CD14-positive monocyte (primary cell): ENCODE results near the gene MTA1. TPM values are rescaled to one million over a fixed set of nuclear protein-coding genes. Genes with fewer than 3 reads are reported as not detected.

ENCODE experiments used
- DNase-seq, 3 donors: peaks; one replicate each; pipeline ENCODE4 v3.0.0-alpha.2; 2011 to 2022
- H2AFZ ChIP-seq: 2 replicates; pipeline ENCODE4 v1.6.0; 2012; ENCODE audit warnings: mild to moderate bottlenecking, low read depth, low read length, inconsistent platforms; ENCODE audit not compliant: insufficient read depth, poor library complexity, severe bottlenecking
- H3K27ac ChIP-seq, 2 donors: 1 replicate in 1 of 2; 2 replicates in 1 of 2; pipeline ENCODE4 v1.5.1; 2012 to 2013; ENCODE audit warnings: low read length in 2 of 2, control low read depth in 1 of 2, inconsistent platforms in 1 of 2, low read depth in 1 of 2, mild to moderate bottlenecking in 1 of 2
- H3K27me3 ChIP-seq, 2 donors: one replicate each; pipeline versions ENCODE4 v1.6.0 to v1.6.1; 2011 to 2013; ENCODE audit warnings: low read length in 2 of 2; ENCODE audit not compliant: control insufficient read depth in 2 of 2, insufficient read depth in 2 of 2
- H3K36me3 ChIP-seq, 2 donors: replicated peaks in 1 of 2; 1 replicate in 1 of 2; 2 replicates in 1 of 2; pipeline versions ENCODE4 v1.5.1 to v1.6.1; 2012 to 2013; ENCODE audit warnings: low read length in 2 of 2, control low read depth in 1 of 2, inconsistent platforms in 1 of 2, mild to moderate bottlenecking in 1 of 2; ENCODE audit not compliant: insufficient read depth in 2 of 2, control insufficient read depth in 1 of 2
- H3K4me1 ChIP-seq, 2 donors: 1 replicate in 1 of 2; 2 replicates in 1 of 2; pipeline versions ENCODE4 v1.5.1 to v1.6.1; 2012 to 2013; ENCODE audit warnings: low read length in 2 of 2, control low read depth in 1 of 2, inconsistent platforms in 1 of 2, mild to moderate bottlenecking in 1 of 2, moderate library complexity in 1 of 2; ENCODE audit not compliant: insufficient read depth in 2 of 2, control insufficient read depth in 1 of 2
- H3K4me2 ChIP-seq: replicated peaks from 2 replicates; pipeline ENCODE3; 2012; ENCODE audit warnings: low read length, moderate library complexity, mild to moderate bottlenecking; ENCODE audit not compliant: poor library complexity, severe bottlenecking; ENCODE audit errors: extremely low read depth
- H3K4me3 ChIP-seq, 3 experiments: fragments of 200-600 bp in 1 of 3; sonication (generic) in 1 of 3; replicated peaks in 1 of 3; 1 replicate in 2 of 3; 2 replicates in 1 of 3; pipeline ENCODE4 v1.5.1; 2011 to 2013; ENCODE audit warnings: low read length in 3 of 3, mild to moderate bottlenecking in 3 of 3, control low read depth in 2 of 3, low read depth in 2 of 3, inconsistent platforms in 1 of 3, moderate library complexity in 1 of 3
- H3K79me2 ChIP-seq: 2 replicates; pipeline ENCODE4 v1.6.0; 2012; ENCODE audit warnings: mild to moderate bottlenecking, control low read depth, inconsistent platforms, low read length, moderate library complexity; ENCODE audit not compliant: insufficient read depth
- H3K9ac ChIP-seq: 2 replicates; pipeline ENCODE4 v1.6.0; 2017; ENCODE audit warnings: low read length, mild to moderate bottlenecking; ENCODE audit not compliant: insufficient read depth, poor library complexity, severe bottlenecking
- H3K9me3 ChIP-seq, 2 donors: replicated peaks in 1 of 2; 1 replicate in 1 of 2; 2 replicates in 1 of 2; pipeline versions ENCODE4 v1.5.1 to v1.6.1; 2012 to 2013; ENCODE audit warnings: low read length in 2 of 2, control low read depth in 1 of 2; ENCODE audit not compliant: control insufficient read depth in 1 of 2, insufficient read depth in 1 of 2
- H4K20me1 ChIP-seq: 2 replicates; pipeline ENCODE4 v1.6.0; 2012; ENCODE audit warnings: mild to moderate bottlenecking, low read length, control low read depth, moderate library complexity; ENCODE audit not compliant: insufficient read depth
- H3K27ac Mint-ChIP-seq, 7 donors: one replicate each; pipeline ENCODE4 v1.8.0; 2020; ENCODE audit warnings: mild to moderate bottlenecking in 7 of 7, mixed read lengths in 7 of 7, moderate library complexity in 6 of 7, inconsistent platforms in 2 of 7
- H3K27me3 Mint-ChIP-seq, 3 donors: one replicate each; pipeline ENCODE4 v1.8.0; 2021 to 2022; ENCODE audit warnings: low read depth in 3 of 3, mild to moderate bottlenecking in 3 of 3, mixed read lengths in 3 of 3, moderate library complexity in 3 of 3, inconsistent platforms in 1 of 3
- H3K36me3 Mint-ChIP-seq, 2 donors: one replicate each; pipeline ENCODE4 v1.8.0; 2020; ENCODE audit warnings: mixed read lengths in 2 of 2, inconsistent platforms in 1 of 2, mild to moderate bottlenecking in 1 of 2
- H3K4me1 Mint-ChIP-seq: one replicate; pipeline ENCODE4 v1.8.0; 2020; ENCODE audit warnings: mild to moderate bottlenecking, mixed read lengths
- H3K4me3 Mint-ChIP-seq, 2 donors: one replicate each; pipeline ENCODE4 v1.8.0; 2020; ENCODE audit warnings: mild to moderate bottlenecking in 2 of 2, mixed read lengths in 2 of 2, moderate library complexity in 1 of 2
- H3K9me3 Mint-ChIP-seq, 7 donors: one replicate each; pipeline ENCODE4 v1.8.0; 2020 to 2022; ENCODE audit warnings: mixed read lengths in 7 of 7, mild to moderate bottlenecking in 6 of 7, moderate library complexity in 6 of 7, inconsistent platforms in 2 of 7
- CTCF ChIP-seq: fragments of 200-600 bp; IDR thresholded peaks from one replicate; pipeline ENCODE4 v1.8.0; 2022; ENCODE audit warnings: antibody characterized with exemption, mild to moderate bottlenecking
- WGBS: methylation state at CpG from one replicate; pipeline ENCODE4 v1.1.5; 2013; ENCODE audit warnings: missing lambda C conversion rate; ENCODE audit not compliant: insufficient coverage; 5-methylcytosine and 5-hydroxymethylcytosine counted together
- intact Hi-C, 2 donors: fragments of 100-400 bp; cut with micrococcal nuclease; formaldehyde crosslinking; loops; one replicate each; pipeline versions ENCODE4 v1.15.0 to v1.15.1; 2023
- polyA plus RNA-seq, 3 donors: library from polyadenylated mRNA; depleted of rRNA in 1 of 3; unstranded in 2 of 3; stranded (reverse) in 1 of 3; fragments of 300-500 nt in 2 of 3; fragments of >200 nt in 1 of 3; fragmentation: Illumina TruSeq in 2 of 3; gene quantifications; 1 replicate in 2 of 3; 2 replicates in 1 of 3; pipeline ENCODE4 v1.2.3, GENCODE V29; 2012 to 2021

Gene MTA1
- polyA plus RNA-seq, 3 donors: 0.91 to 102 (median 2.0) TPM

GRCh38 chr14:105465209-105466031 is 45.8 kb downstream of the MTA1 start:
- H3K9ac ChIP-seq: no peak overlapping the region
- Mint-ChIP-seq H3K27ac (no peak overlapping the region), H3K27me3 (no peaks in the 10 kb centered on the region), H3K36me3 (peaks cover 37 to 64% of the 10 kb centered on the region in 2 donors), H3K9me3 (no peaks in the 10 kb centered on the region), H3K4me1 (no peaks in the 10 kb centered on the region), H3K4me3 (no peak overlapping the region)
- peaks cover 68 to 75% of the 10 kb centered on the region in 2 donors for H3K36me3 ChIP-seq
- H4K20me1 ChIP-seq: no peaks in the 10 kb centered on the region
- no peaks in the 10 kb centered on the region for H3K27me3 ChIP-seq
- no peak overlapping the region for H3K27ac ChIP-seq
- no peak overlapping the region for H3K4me2 ChIP-seq
- no peak for DNase-seq
- no peaks in the 10 kb centered on the region for H3K4me1 ChIP-seq
- TF ChIP-seq CTCF: no peak
- no peaks in the 10 kb centered on the region for H3K79me2 ChIP-seq
- no peak overlapping the region for H2AFZ ChIP-seq
- WGBS: 96% methylated on average over 19 of the region's 20 CpGs
- intact Hi-C loops: no loop called here
- no peaks in the 10 kb centered on the region for H3K9me3 ChIP-seq
- no peak overlapping the region for H3K4me3 ChIP-seq

- Histone ChIP-seq H3K4me1 (no peaks in the 10 kb centered on the region), H3K4me3 (no peak overlapping the region), H3K27me3 (no peaks in the 10 kb centered on the region), H3K4me2 (no peak overlapping the region), H3K27ac (no peak overlapping the region), H2AFZ (no peak overlapping the region), H3K9ac (no peak overlapping the region), H3K9me3 (no peaks in the 10 kb centered on the region), H3K36me3 (peaks cover 59 to 63% of the 10 kb centered on the region in 2 donors), H4K20me1 (no peaks in the 10 kb centered on the region), H3K79me2 (no peaks in the 10 kb centered on the region)
- no peaks in the 10 kb centered on the region for H3K9me3 Mint-ChIP-seq
- H3K27ac Mint-ChIP-seq: no peak overlapping the region
- no peaks in the 10 kb centered on the region for H3K27me3 Mint-ChIP-seq
- no peaks in the 10 kb centered on the region for H3K4me1 Mint-ChIP-seq
- no peak for TF ChIP-seq CTCF
- no peak for DNase-seq
- no peak overlapping the region for H3K4me3 Mint-ChIP-seq
- 90% methylated on average over 25 of the region's 53 CpGs for WGBS
- peaks cover 25 to 51% of the 10 kb centered on the region in 2 donors for H3K36me3 Mint-ChIP-seq
- intact Hi-C loops: no loop called here
Measured at GRCh38 chr14:105466531-105467248, 47.1 kb downstream of the MTA1 start.
